ENCODE data around the gene KISS1R.
A peak's percentile ranks its signal among the peaks of the same experiment; 100 is the strongest.
"Not testable (repeated sequence)": the region's sequence is repeated elsewhere in the genome, so short reads cannot be mapped to it uniquely, and the experiment has no call there.

The KISS1R gene

DNA sequence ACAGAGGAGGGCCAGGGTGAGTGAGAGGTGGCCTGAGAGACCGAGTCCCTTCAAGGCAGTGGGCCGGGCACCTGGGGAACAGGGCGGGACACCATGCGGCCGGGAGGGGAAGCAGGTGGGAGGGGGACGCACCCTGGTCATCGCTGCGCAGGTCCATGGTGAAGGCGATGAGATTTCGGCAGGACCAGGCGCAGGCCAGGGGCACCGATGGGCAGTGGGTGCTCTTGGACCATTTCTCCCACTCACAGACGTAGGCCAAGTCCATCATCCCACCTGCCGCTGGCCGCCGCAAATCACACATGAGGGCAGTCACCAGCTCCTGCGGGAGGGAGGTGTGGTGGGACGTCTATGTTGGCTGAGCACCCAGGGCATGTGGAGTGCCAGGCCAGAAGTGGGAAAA, 26.3 kb upstream of the KISS1R start:
- H3K4me3 ChIP-seq (ENCODE audit: low read length) = no peak overlapping the region
- TF ChIP-seq, protein P1, sequence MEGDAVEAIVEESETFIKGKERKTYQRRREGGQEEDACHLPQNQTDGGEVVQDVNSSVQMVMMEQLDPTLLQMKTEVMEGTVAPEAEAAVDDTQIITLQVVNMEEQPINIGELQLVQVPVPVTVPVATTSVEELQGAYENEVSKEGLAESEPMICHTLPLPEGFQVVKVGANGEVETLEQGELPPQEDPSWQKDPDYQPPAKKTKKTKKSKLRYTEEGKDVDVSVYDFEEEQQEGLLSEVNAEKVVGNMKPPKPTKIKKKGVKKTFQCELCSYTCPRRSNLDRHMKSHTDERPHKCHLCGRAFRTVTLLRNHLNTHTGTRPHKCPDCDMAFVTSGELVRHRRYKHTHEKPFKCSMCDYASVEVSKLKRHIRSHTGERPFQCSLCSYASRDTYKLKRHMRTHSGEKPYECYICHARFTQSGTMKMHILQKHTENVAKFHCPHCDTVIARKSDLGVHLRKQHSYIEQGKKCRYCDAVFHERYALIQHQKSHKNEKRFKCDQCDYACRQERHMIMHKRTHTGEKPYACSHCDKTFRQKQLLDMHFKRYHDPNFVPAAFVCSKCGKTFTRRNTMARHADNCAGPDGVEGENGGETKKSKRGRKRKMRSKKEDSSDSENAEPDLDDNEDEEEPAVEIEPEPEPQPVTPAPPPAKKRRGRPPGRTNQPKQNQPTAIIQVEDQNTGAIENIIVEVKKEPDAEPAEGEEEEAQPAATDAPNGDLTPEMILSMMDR (IDR thresholded peaks at IDR 0.05; ENCODE audit: insufficient read depth, low read depth, low read length, missing control alignments) = no peak
- DNase-seq (ENCODE audit: low read depth) = no peak

DNA sequence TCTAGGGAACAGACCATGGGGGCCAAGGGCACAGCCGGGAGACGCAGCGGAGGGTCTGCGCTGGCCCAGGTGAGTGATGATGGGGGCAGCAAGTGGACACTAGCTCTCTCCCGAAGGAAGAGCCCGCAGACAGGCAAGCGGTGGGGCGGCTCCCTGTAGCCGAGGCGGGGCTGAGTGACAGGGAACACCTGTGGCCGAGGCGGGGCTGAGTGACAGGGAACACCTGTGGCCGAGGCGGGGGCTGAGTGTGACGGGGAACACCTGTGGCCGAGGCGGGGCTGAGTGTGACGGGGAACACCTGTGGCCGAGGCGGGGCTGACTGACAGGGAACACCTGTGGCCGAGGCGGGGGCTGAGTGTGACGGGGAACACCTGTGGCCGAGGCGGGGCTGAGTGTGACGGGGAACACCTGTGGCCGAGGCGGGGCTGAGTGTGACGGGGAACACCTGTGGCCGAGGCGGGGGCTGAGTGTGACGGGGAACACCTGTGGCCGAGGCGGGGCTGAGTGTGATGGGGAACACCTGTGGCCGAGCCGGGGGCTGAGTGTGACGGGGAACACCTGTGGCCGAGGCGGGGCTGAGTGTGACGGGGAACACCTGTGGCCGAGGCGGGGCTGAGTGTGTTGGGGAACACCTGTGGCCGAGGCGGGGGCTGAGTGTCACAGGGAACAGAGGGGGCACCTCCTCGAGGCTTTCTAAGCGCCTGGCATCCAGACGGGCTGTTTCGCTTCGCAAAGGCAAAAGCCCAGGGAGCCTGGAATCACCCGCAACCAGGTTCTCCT, 25.5 kb upstream of the KISS1R start:
- peak overlapping the region; percentile 79 for H3K4me3 ChIP-seq (ENCODE audit: low read length)
- DNase-seq (ENCODE audit: low read depth) = not testable (repeated sequence)

DNA sequence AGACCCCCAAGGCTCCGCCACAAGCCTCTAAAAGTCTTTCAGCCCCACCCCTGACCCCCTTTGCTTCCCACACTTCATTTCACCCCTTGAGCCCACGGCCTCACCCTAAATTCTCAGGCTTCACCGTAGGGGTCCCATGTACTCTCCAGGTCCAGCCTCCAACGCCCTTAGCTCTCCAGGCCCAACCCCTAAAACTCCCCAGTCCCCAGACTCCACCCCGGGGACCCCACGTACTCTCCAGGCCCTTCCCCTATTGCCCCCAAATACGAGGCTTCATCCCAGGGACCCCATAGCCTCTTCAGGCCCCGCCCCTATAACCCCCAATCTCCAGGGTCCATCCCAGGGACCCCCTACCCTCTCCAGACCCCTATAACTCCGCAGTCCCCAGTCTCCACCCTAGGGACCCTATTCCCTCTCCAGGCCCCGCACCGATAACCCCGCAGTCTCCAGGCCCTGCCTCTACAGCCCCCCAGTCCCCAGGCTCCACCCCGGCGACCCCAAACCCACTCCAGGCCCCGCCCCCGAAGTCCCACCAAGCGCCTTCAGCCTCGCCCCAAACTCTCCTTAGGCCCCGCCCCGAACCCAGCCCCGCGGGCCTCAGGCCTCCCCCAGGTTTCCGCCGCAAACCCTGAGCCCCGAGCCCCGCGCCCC, 24.8 kb upstream of the KISS1R start:
- H3K4me3 ChIP-seq (ENCODE audit: low read length) = peak overlapping the region; percentile 79
- TF ChIP-seq, protein P1 (IDR thresholded peaks at IDR 0.05; ENCODE audit: insufficient read depth, low read depth, low read length, missing control alignments) = no peak
- no peak for DNase-seq (ENCODE audit: low read depth)

DNA sequence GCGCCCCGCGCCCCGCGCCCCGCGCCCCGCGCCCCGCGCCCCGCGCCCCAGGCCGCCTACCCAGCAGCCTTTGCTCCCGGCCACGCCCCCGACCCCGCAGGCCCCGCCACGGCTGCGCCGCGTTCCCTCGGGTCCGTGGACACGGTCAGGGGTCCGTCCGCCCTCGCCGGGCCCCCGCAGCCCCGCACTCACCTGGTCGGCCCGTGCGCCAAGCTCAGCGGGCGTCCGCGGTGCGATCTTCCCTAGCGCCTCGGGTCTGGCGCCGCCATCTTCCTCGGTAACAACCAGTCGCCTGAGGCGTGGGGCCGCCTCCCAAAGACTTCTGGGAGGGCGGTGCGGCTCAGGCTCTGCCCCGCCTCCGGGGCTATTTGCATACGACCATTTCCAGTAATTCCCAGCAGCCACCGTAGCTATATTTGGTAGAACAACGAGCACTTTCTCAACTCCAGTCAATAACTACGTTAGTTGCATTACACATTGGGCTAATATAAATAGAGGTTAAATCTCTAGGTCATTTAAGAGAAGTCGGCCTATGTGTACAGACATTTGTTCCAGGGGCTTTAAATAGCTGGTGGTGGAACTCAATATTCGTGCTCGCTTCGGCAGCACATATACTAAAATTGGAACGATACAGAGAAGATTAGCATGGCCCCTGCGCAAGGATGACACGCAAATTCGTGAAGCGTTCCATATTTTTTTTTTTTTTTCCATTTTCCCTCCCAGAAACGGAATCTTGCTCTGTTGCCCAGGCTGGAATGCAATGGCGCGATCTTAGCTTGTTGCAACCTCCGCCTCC, 24.0 kb upstream of the KISS1R start, which contains the start of the genes MED16 and RNU6-9:
MED16 (minus strand) TSS at position 294 of the 796 bp plus-strand sequence. CDS start 2,056 bp downstream, outside the sequence.
RNU6-9 (plus strand) TSS at position 591 of the 796 bp plus-strand sequence.
- H3K4me3 ChIP-seq (ENCODE audit: low read length) = peak within 1 kb of the TSS; percentile 79
- DNase-seq (ENCODE audit: low read depth) = peak; percentile 95
- TF ChIP-seq, protein P1 (IDR thresholded peaks at IDR 0.05; ENCODE audit: insufficient read depth, low read depth, low read length, missing control alignments) = no peak

DNA sequence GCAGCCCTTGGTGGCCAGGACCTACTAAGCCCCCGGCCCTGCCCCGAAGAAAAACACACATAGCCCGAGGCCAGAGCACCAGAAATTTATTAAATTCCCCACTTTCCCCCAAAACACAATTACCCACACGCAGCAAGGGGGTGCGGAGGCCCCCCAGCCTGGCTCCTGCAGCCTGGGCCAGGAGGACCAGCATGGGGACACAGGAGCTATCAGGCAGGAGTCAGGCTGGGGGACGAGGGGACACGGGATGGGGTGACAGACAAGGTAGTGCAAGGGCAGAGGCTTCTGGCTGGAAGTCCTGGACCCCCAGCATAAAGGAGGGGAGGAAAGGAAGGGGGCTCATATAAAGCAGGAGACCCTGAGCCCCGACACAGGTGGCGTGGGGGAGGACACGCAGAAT, 20.7 kb upstream of the KISS1R start:
- TF ChIP-seq, protein P1 (IDR thresholded peaks at IDR 0.05; ENCODE audit: insufficient read depth, low read depth, low read length, missing control alignments) = no peak
- DNase-seq (ENCODE audit: low read depth) = no peak
- H3K4me3 ChIP-seq (ENCODE audit: low read length) = no peak overlapping the region

- TF ChIP-seq, protein P1 (IDR thresholded peaks at IDR 0.05; ENCODE audit: insufficient read depth, low read depth, low read length, missing control alignments) = no peak
Observed at GRCh38 chr19:896999-897398, 20.1 kb upstream of the KISS1R start.

More at GRCh38 chr19:896999-897398, 20.1 kb upstream of the KISS1R start:
- H3K4me3 ChIP-seq (ENCODE audit: low read length) = no peak overlapping the region
- DNase-seq (ENCODE audit: low read depth) = no peak

Data from epithelial cell of esophagus (primary cell).